Measurements from ENCODE around the gene ACTL10. TPM values are rescaled to one million over a fixed set of nuclear protein-coding genes. Genes with fewer than 3 reads are reported as not detected.

ACTL10 gene
- total and polyA plus RNA-seq, 2 of the 13 experiments (the other 11 are each of a cell fraction or from before 2014, with no cell fraction given) = not detected

DNA sequence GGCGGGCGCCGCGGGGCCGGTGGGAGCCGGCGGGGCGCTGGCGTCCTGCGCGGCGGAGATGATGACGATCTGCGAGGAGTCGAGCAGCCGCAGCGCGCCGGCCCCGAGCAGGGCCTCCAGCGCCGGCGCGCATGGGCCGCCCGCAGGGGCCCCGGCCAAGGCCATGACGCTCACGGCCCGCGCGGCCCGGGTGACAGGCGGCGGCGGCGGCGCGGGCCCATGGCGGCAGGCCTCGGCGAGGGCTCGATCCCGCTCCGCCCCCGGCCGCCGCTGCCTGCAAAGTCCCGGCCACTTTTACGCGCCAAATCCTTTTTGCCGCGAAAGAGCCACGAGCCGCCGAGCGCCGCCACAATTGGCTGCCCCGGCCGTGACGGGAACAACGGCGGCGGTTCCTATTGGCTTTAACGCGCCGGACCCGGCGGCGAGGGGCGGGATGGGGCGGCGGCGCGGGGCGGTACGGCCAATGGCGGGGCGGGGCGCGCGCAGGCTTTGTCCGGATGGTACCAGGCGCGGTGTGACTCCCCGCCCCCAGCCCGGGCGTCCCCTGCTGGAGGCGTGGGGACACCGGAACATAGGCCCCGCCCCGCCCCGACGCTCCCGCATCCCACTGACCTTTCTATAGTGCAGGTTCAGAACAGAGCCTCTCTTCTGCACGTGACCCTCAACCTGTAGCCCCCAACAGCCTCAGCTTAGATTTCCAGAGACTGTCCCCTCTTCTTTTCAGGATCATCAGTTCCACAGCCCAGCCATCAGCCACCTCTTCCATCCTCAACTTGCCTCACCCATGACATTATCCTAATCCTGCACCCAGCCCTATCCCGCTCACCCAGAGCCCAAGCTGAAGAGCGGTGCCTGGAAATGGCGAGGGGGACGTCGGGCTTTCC lies 19.6 kb downstream of the ACTL10 start, which contains the start of gene E2F1 (continued):
- no peak for TF ChIP-seq ZEB1 (IDR thresholded peaks at IDR 0.05; ENCODE audit: insufficient replicate concordance, low read depth)
- TF ChIP-seq TIGD3 (CRISPR knock-in tag; IDR thresholded peaks at IDR 0.05; ENCODE audit: borderline replicate concordance) = no peak
- TF ChIP-seq NR2F1 (CRISPR knock-in tag; IDR thresholded peaks at IDR 0.05) = no peak
- peak; percentile 58; a peak in 3 of 4 replicates for TF ChIP-seq HMGXB4 (CRISPR knock-in tag; IDR thresholded peaks at IDR 0.05; ENCODE audit: borderline replicate concordance in 1 of 2, low read depth in 1 of 2)
- TF ChIP-seq, protein P1, sequence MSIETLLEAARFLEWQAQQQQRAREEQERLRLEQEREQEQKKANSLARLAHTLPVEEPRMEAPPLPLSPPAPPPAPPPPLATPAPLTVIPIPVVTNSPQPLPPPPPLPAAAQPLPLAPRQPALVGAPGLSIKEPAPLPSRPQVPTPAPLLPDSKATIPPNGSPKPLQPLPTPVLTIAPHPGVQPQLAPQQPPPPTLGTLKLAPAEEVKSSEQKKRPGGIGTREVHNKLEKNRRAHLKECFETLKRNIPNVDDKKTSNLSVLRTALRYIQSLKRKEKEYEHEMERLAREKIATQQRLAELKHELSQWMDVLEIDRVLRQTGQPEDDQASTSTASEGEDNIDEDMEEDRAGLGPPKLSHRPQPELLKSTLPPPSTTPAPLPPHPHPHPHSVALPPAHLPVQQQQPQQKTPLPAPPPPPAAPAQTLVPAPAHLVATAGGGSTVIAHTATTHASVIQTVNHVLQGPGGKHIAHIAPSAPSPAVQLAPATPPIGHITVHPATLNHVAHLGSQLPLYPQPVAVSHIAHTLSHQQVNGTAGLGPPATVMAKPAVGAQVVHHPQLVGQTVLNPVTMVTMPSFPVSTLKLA (IDR thresholded peaks at IDR 0.05) = peak; percentile 67; the same call in 1 of the 2 replicates
- no peak for TF ChIP-seq RFX3 (CRISPR knock-in tag; IDR thresholded peaks at IDR 0.05)
- peak; percentile 89; the same call in 1 of the 2 replicates for TF ChIP-seq KLF9 (CRISPR knock-in tag; IDR thresholded peaks at IDR 0.05; ENCODE audit: low read depth)
- TF ChIP-seq YY1 (IDR thresholded peaks at IDR 0.05; ENCODE audit: insufficient read depth, insufficient replicate concordance, low read depth, low read length) = peak; percentile 69
- TF ChIP-seq CEBPG (CRISPR knock-in tag; IDR thresholded peaks at IDR 0.05) = no peak
- TF ChIP-seq RAD21 (CRISPR knock-in tag; IDR thresholded peaks at IDR 0.05) = peak; percentile 5
- peak; percentile 70 for TF ChIP-seq PHF5A (CRISPR knock-in tag; IDR thresholded peaks at IDR 0.05; ENCODE audit: low read depth, unreplicated experiment)
- peak; percentile 94; the same call in 1 of the 2 replicates for TF ChIP-seq ZFP82 (CRISPR knock-in tag; IDR thresholded peaks at IDR 0.05; ENCODE audit: borderline replicate concordance)
- TF ChIP-seq, protein P2, sequence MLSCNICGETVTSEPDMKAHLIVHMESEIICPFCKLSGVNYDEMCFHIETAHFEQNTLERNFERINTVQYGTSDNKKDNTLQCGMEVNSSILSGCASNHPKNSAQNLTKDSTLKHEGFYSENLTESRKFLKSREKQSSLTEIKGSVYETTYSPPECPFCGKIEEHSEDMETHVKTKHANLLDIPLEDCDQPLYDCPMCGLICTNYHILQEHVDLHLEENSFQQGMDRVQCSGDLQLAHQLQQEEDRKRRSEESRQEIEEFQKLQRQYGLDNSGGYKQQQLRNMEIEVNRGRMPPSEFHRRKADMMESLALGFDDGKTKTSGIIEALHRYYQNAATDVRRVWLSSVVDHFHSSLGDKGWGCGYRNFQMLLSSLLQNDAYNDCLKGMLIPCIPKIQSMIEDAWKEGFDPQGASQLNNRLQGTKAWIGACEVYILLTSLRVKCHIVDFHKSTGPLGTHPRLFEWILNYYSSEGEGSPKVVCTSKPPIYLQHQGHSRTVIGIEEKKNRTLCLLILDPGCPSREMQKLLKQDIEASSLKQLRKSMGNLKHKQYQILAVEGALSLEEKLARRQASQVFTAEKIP (CRISPR knock-in tag; IDR thresholded peaks at IDR 0.05; ENCODE audit: borderline replicate concordance) = no peak
- TF ChIP-seq CREB3 (CRISPR knock-in tag; IDR thresholded peaks at IDR 0.05) = peak; percentile 90; the same call in 1 of the 2 replicates
- no peak for TF ChIP-seq FLYWCH1 (CRISPR knock-in tag; IDR thresholded peaks at IDR 0.05)
- TF ChIP-seq E2F2 (CRISPR knock-in tag; IDR thresholded peaks at IDR 0.05; ENCODE audit: borderline replicate concordance) = peak; percentile 99; the same call in 1 of the 2 replicates
- TF ChIP-seq SCMH1 (CRISPR knock-in tag; IDR thresholded peaks at IDR 0.05; ENCODE audit: borderline replicate concordance) = no peak
- no peak for TF ChIP-seq HOXA7 (CRISPR knock-in tag; IDR thresholded peaks at IDR 0.05)
- TF ChIP-seq PCBP1 (IDR thresholded peaks at IDR 0.05; ENCODE audit: borderline replicate concordance, low read depth, low read length) = no peak
